Mucosa of descending colon (tissue), 3 donors: Measurements from ENCODE around the gene COL6A2. TPM values are rescaled to one million over a fixed set of nuclear protein-coding genes. Genes with fewer than 3 reads are reported as not detected.

ENCODE experiments used
- ATAC-seq: fragments of 200-7000 bp; cut with Tn5 transposase; one replicate; pipeline ENCODE4 v1.9.1; 2020; ENCODE audit warnings: mild to moderate bottlenecking, moderate library complexity
- DNase-seq, 3 donors: peaks; one replicate each; pipeline ENCODE4 v3.0.0-alpha.2; 2020
- H3K36me3 ChIP-seq: fragments of 200-600 bp; one replicate; pipeline ENCODE4 v1.8.0; 2021; ENCODE audit warnings: low read depth, mild to moderate bottlenecking
- H3K4me1 ChIP-seq: fragments of 200-600 bp; one replicate; pipeline ENCODE4 v1.8.0; 2021; ENCODE audit warnings: low read depth, mild to moderate bottlenecking
- H3K4me3 ChIP-seq: fragments of 200-600 bp; one replicate; pipeline ENCODE4 v1.8.0; 2021; ENCODE audit warnings: mild to moderate bottlenecking
- H3K9me3 ChIP-seq: fragments of 200-600 bp; one replicate; pipeline ENCODE4 v1.8.0; 2021; ENCODE audit warnings: mild to moderate bottlenecking
- intact Hi-C, 2 donors: fragments of 100-400 bp; cut with DNase I in 1 of 2; cut with micrococcal nuclease in 1 of 2; formaldehyde crosslinking; loops; one replicate each; pipeline versions ENCODE4 v1.11.0 to v1.11.1; 2022; cut with DNase I, micrococcal nuclease
- total RNA-seq, 3 donors: library from RNA; stranded (reverse); fragmentation: NEBNext Ultra II Directional in 2 of 3; extraction: Animal tissue kit (Norgen Biotek cat#: 25700) in 2 of 3; gene quantifications; one replicate each; pipeline versions ENCODE4 v1.2.1 to v1.2.4, GENCODE V29; 2021 to 2023
- TF ChIP-seq, protein P1 (sequence below): fragments of 200-600 bp; IDR thresholded peaks from one replicate; pipeline ENCODE4 v1.8.0; 2022; ENCODE audit warnings: antibody characterized with exemption, mild to moderate bottlenecking
- donor health status: DM: no; HTN: no; CAD: no; lungs with moderate emphysema.
- donor health status: DM: no; HTN: no; CAD: no.
- donor health status: DM: no; HTN: yes; CAD: no.

Gene COL6A2
- total RNA-seq, 3 donors from 2014 or later = 65.1 to 858 (median 191) TPM

DNA sequence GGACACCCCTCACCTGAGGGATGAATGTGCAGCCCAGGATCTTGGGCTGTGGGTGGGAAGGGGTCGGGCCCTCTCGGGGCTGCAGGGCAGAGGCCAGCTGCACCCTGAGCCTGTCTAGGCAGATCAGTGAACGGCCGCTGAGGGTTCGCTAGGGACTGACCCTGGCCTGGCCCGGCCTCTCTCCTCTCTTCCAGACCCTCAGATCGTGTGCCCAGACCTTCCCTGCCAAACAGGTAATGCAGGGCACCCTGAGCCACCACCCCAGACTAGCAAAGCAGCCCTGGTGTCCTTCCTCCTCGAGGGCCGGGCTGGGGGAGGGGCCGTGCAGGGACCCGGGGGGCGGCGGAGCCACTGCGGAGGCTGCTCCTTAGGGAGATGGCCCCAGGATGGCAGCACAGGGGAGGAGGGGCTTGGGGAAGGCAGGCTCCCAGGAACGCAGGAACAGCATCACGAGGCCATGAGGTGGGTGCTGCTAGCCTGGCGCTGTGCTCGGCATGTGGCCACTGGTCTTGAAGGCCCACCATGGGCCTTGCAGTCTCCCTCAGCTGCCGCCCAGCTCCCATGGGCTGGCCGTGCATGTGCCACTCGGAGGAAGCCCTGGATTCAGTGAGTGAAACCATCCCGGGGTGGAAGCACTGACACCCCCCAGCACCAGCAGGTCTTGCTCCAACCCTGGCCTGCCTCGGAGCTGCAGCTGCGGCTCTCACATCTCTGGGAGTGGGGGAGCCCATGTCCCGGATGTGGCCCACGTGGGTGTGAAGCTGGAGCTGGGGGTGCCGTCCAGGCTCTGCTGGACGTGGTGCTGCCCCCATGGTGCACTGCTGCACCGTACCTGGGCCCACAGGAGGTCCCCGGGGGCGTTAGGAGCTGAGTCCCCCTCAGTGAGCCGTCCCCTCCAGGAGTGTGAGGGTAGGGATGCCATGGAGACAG lies 28.7 kb downstream of the COL6A2 start:
- no peaks in the 10 kb centered on the region for H3K4me1 ChIP-seq
- ATAC-seq (no peak), DNase-seq (peak in 2 of 3 donors; percentile 16 to 44)
- intact Hi-C loops = no loop called here
- no peaks in the 10 kb centered on the region for H3K36me3 ChIP-seq
- H3K9me3 ChIP-seq = no peaks in the 10 kb centered on the region
- H3K4me3 ChIP-seq = no peak overlapping the region
- TF ChIP-seq, protein P1, sequence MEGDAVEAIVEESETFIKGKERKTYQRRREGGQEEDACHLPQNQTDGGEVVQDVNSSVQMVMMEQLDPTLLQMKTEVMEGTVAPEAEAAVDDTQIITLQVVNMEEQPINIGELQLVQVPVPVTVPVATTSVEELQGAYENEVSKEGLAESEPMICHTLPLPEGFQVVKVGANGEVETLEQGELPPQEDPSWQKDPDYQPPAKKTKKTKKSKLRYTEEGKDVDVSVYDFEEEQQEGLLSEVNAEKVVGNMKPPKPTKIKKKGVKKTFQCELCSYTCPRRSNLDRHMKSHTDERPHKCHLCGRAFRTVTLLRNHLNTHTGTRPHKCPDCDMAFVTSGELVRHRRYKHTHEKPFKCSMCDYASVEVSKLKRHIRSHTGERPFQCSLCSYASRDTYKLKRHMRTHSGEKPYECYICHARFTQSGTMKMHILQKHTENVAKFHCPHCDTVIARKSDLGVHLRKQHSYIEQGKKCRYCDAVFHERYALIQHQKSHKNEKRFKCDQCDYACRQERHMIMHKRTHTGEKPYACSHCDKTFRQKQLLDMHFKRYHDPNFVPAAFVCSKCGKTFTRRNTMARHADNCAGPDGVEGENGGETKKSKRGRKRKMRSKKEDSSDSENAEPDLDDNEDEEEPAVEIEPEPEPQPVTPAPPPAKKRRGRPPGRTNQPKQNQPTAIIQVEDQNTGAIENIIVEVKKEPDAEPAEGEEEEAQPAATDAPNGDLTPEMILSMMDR = no peak

DNA sequence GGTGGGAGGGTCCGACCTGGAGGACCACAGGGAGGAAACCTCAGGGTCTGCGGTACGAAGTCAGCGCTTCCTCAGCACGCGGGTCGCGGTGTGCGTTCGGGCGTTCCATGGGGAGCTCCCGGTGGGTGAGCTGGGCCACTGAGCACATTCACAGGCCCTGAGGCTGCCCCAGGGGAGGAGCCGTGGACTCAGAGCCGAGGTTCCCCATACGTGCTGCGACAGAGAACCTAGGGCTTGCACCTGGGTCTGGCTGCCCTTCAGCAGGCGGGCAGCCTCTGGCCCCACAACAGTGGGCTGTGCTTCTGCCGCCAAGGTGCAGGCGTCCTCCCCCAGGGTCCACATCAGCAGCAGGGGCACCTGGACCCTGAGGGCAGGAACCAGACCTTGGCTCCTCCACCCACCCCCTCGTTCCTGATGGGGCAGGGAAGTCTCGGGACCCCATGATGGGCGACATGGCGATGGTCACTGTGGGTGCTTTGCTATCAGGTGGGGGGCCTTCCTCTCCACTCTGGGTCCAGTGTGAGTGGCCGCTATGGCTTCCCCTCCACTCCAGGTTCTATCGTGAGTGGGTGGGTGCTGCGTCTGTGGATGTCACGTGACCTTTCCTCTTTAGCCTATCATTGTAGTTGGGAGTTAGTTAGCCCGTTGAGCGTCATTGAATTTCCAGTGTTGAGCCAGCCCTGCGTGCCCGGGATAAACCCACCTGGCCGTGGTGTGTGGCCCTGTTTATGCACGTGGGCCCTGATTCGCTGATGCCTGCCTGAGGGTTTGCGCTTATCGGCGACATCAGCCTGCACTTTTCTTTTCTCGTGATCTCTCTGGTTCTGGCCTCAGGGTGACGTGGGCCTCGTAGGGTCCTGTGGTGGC lies 29.6 kb downstream of the COL6A2 start:
- Histone ChIP-seq H3K36me3 (no peaks in the 10 kb centered on the region), H3K4me1 (no peaks in the 10 kb centered on the region), H3K4me3 (no peak overlapping the region), H3K9me3 (no peaks in the 10 kb centered on the region)
- DNase-seq (peak in 1 of 3 donors; percentile 45), ATAC-seq (no peak)
- intact Hi-C loops = no loop called here
- TF ChIP-seq, protein P1 = no peak

- ATAC-seq = no peak
- peak in 2 of 3 donors; percentile 12 to 28 for DNase-seq
- no peaks in the 10 kb centered on the region for H3K36me3 ChIP-seq
Observed at GRCh38 chr21:46128106-46128932, 30.4 kb downstream of the COL6A2 start.

GRCh38 chr21:46128933-46129571 lies 31.1 kb downstream of the COL6A2 start:
- H3K36me3 ChIP-seq = no peaks in the 10 kb centered on the region
- TF ChIP-seq, protein P1 = no peak
- peak in 2 of 3 donors; percentile 21 to 45 for DNase-seq
- intact Hi-C loops = no loop called here
- H3K4me1 ChIP-seq = no peaks in the 10 kb centered on the region
- no peak for ATAC-seq
- no peaks in the 10 kb centered on the region for H3K9me3 ChIP-seq
- no peak overlapping the region for H3K4me3 ChIP-seq

More at GRCh38 chr21:46128106-46128932, 30.4 kb downstream of the COL6A2 start:
- no peaks in the 10 kb centered on the region for H3K4me1 ChIP-seq
- TF ChIP-seq, protein P1 = no peak
- H3K4me3 ChIP-seq = no peak overlapping the region
- no peaks in the 10 kb centered on the region for H3K9me3 ChIP-seq
- intact Hi-C loops = no loop called here
